ENCODE measurements around the gene MYOM1.

MYOM1 gene

GRCh38 chr18:3099327-3099726, 120.4 kb downstream of the MYOM1 start:
- DNase-seq (ENCODE audit: low read depth), result no peak
- H3K4me3 ChIP-seq (ENCODE audit: low read length), result no peak overlapping the region
- TF ChIP-seq CTCF (conservative IDR thresholded peaks at IDR 0.05; ENCODE audit: low read depth, low read length), result no peak

GRCh38 chr18:3097082-3097481, 122.7 kb downstream of the MYOM1 start:
- DNase-seq (ENCODE audit: low read depth), result no peak
- H3K4me3 ChIP-seq (ENCODE audit: low read length), result no peak overlapping the region
- TF ChIP-seq CTCF (conservative IDR thresholded peaks at IDR 0.05; ENCODE audit: low read depth, low read length), result no peak

GRCh38 chr18:3095921-3096320, 123.8 kb downstream of the MYOM1 start:
- DNase-seq (ENCODE audit: low read depth), result no peak
- TF ChIP-seq CTCF (conservative IDR thresholded peaks at IDR 0.05; ENCODE audit: low read depth, low read length), result no peak
- no peak overlapping the region for H3K4me3 ChIP-seq (ENCODE audit: low read length)

- no peak for DNase-seq (ENCODE audit: low read depth)
- no peak for TF ChIP-seq CTCF (conservative IDR thresholded peaks at IDR 0.05; ENCODE audit: low read depth, low read length)
- no peak overlapping the region for H3K4me3 ChIP-seq (ENCODE audit: low read length)
These were observed 125.5 kb downstream of the MYOM1 start for GRCh38 chr18:3094338-3094684.

- DNase-seq (ENCODE audit: low read depth), result no peak
- H3K4me3 ChIP-seq (ENCODE audit: low read length), result no peak overlapping the region
- no peak for TF ChIP-seq CTCF (conservative IDR thresholded peaks at IDR 0.05; ENCODE audit: low read depth, low read length)
These were observed 126.0 kb downstream of the MYOM1 start for GRCh38 chr18:3093624-3094337.

GRCh38 chr18:3092727-3093126, 127.0 kb downstream of the MYOM1 start:
- no peak for TF ChIP-seq CTCF (conservative IDR thresholded peaks at IDR 0.05; ENCODE audit: low read depth, low read length)
- H3K4me3 ChIP-seq (ENCODE audit: low read length), result no peak overlapping the region
- DNase-seq (ENCODE audit: low read depth), result no peak

- H3K4me3 ChIP-seq (ENCODE audit: low read length), result no peak overlapping the region
- no peak for TF ChIP-seq CTCF (conservative IDR thresholded peaks at IDR 0.05; ENCODE audit: low read depth, low read length)
- DNase-seq (ENCODE audit: low read depth), result no peak
These were observed 130.2 kb downstream of the MYOM1 start for GRCh38 chr18:3089579-3089978.

All from retinal pigment epithelial cell (primary cell).